WERI-Rb-1 (cell line): ENCODE results near the gene ELP4.

Experiments
- DNase-seq: peaks from one replicate; pipeline ENCODE4 v3.0.0-alpha.2; 2020
- H3K27ac ChIP-seq: fragments of 250-450 bp; sonication (Bioruptor Pico); 2 replicates; pipeline ENCODE4 v1.5.1; 2020; ENCODE audit warnings: mild to moderate bottlenecking, moderate library complexity
- H3K27me3 ChIP-seq: fragments of 250-450 bp; sonication (Bioruptor Pico); 2 replicates; pipeline ENCODE4 v1.5.1; 2021; ENCODE audit warnings: mild to moderate bottlenecking, low read depth, moderate library complexity; ENCODE audit not compliant: insufficient read depth, severe bottlenecking
- H3K36me3 ChIP-seq: fragments of 250-450 bp; sonication (Bioruptor Pico); 2 replicates; pipeline ENCODE4 v1.5.1; 2020; ENCODE audit warnings: mild to moderate bottlenecking, moderate library complexity
- H3K4me3 ChIP-seq: 2 replicates; pipeline ENCODE4 v1.5.1; 2011; ENCODE audit warnings: low read depth, mild to moderate bottlenecking, control low read depth, low read length
- H3K9me3 ChIP-seq: fragments of 250-450 bp; sonication (Bioruptor Pico); 2 replicates; pipeline ENCODE4 v1.5.1; 2021; ENCODE audit warnings: mild to moderate bottlenecking, moderate library complexity; ENCODE audit not compliant: severe bottlenecking
- TF ChIP-seq, protein P1 (sequence below): IDR thresholded peaks from 2 replicates; pipeline ENCODE4 v1.5.1; 2011; ENCODE audit warnings: low read depth, mild to moderate bottlenecking, control low read depth, inconsistent platforms, low read length

ELP4 gene

DNA sequence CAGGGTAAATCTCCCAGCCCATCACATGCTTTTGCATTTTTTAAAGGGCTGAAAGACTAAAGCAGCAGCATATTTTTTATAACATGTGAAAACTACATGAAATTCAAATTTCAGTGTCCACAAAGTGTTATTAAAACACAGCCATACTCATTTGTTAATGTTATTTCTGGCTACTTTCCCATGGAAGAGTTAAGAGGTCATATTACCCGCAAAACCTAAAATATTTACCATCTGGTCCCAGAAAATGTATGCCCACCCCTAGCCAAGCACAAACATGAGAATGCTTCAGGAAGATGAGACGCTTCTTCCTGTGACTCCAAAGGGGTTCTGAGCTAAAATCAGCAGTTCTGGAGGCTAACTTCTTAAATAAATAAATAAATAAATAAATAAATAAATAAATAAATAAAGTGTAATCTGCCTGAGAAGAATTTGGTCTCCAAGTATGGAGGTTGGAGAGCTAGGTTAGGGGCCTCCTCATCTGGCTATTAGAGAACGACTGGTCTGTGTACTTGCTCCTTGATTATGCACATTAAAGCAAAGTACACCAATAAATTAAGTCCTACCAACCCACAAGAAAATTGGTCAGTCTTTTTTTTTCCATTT is 9.9 kb upstream of the ELP4 start:
- Histone ChIP-seq H3K4me3 (no peak overlapping the region), H3K36me3 (peaks cover 7% of the 10 kb centered on the region), H3K27ac (no peak overlapping the region), H3K9me3 (no peaks in the 10 kb centered on the region), H3K27me3 (no peaks in the 10 kb centered on the region)
- no peak for DNase-seq
- TF ChIP-seq, protein P1, sequence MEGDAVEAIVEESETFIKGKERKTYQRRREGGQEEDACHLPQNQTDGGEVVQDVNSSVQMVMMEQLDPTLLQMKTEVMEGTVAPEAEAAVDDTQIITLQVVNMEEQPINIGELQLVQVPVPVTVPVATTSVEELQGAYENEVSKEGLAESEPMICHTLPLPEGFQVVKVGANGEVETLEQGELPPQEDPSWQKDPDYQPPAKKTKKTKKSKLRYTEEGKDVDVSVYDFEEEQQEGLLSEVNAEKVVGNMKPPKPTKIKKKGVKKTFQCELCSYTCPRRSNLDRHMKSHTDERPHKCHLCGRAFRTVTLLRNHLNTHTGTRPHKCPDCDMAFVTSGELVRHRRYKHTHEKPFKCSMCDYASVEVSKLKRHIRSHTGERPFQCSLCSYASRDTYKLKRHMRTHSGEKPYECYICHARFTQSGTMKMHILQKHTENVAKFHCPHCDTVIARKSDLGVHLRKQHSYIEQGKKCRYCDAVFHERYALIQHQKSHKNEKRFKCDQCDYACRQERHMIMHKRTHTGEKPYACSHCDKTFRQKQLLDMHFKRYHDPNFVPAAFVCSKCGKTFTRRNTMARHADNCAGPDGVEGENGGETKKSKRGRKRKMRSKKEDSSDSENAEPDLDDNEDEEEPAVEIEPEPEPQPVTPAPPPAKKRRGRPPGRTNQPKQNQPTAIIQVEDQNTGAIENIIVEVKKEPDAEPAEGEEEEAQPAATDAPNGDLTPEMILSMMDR = no peak

DNA sequence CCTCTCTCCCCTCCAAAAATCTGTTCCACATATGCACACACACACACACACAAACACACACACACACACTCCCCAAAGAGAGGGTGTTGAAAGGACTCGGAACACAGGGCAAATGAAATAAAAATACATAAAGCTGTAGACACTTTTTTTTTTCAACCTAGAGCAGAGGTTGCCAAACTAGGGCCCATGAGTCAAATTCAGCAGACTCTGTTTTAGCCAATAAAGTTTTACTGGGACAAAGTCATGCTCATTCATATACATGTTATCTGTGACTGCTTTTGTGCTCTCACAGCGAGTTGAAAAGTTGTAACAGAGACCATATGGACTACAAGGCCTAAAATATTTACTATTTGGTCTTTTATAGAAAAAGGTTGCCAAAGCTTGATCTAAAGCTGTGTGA is 9.0 kb upstream of the ELP4 start:
- no peak overlapping the region for H3K4me3 ChIP-seq
- H3K27ac ChIP-seq = no peak overlapping the region
- peaks cover 3% of the 10 kb centered on the region for H3K36me3 ChIP-seq
- no peaks in the 10 kb centered on the region for H3K27me3 ChIP-seq
- H3K9me3 ChIP-seq = no peaks in the 10 kb centered on the region
- TF ChIP-seq, protein P1 = no peak
- DNase-seq = no peak

DNA sequence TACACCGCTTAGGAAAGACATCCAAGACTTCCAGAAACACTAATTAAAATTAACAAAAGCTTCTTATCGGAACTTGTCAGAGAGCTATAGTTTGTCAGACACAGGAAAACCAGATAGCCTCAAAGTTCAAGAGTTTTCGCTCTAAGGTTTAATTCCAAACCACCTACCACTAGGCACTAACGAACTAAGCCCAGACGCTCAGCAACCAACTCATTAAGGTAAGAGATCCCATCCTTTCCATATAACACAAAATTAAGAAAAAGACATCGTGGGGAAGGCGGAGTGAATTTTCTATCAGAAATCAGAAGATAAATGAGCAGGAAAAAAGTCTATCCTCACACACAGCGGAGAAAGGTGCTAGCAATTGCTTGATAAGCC is 527 bp upstream of the ELP4 start:
- peak overlapping the region; percentile 72 for H3K27ac ChIP-seq
- TF ChIP-seq, protein P1 = no peak
- no peak for DNase-seq
- H3K9me3 ChIP-seq = no peaks in the 10 kb centered on the region
- H3K36me3 ChIP-seq = peaks cover 3% of the 10 kb centered on the region
- H3K27me3 ChIP-seq = no peaks in the 10 kb centered on the region
- peak overlapping the region; percentile 81 for H3K4me3 ChIP-seq

DNA sequence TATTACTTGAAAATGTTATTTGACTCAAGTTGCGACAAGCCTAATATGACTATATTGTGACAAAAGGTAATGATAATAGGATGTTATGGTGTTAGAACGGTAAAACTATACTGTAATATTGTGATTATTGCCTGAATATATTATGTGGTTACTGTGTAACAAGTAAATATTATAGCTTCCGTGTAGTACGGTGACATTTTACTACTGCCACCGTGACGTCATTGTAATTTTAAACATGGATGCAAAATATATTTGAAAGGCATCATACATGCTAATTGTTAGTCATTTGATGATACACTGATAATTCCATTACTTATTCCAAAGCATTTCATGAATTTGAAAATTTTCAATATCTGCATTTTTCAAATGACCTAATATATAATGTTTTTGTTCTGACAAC is 2.5 kb downstream of the ELP4 start:
- Histone ChIP-seq H3K27ac (no peak overlapping the region), H3K36me3 (no peaks in the 10 kb centered on the region), H3K4me3 (no peak overlapping the region), H3K27me3 (no peaks in the 10 kb centered on the region), H3K9me3 (no peaks in the 10 kb centered on the region)
- TF ChIP-seq, protein P1 = no peak
- no peak for DNase-seq

DNA sequence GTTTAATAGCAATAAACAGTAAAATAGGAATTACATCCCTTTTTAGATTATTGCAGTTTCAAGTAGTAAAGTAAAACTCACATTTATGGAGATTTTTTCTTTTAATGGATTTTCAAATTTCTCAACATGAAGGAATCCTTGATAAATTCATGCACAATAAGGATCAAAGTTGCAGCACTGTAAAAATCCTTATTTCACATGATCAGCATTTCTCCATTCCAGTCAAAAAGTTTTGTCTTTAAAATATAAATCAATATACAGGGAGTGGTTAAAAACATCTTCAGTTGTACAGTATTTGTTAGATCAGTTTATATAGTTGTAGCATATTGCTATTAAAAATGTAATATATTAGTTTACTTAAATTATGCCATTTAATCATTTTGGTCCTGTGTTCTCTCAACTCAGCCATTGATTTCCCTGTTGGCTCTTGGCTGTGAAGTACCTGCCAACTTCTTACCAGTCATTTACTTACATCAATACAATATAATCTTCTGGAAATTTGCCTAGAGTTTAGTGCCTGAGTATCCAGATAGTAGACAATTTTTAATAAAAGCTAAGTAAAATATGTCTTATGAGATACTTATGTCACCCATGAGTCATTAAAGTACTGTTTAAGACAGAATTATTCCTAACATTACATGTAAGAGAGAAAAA is 12.1 kb downstream of the ELP4 start:
- Histone ChIP-seq H3K27me3 (peaks cover 5% of the 10 kb centered on the region), H3K36me3 (no peaks in the 10 kb centered on the region), H3K4me3 (no peak overlapping the region), H3K27ac (no peak overlapping the region), H3K9me3 (no peaks in the 10 kb centered on the region)
- TF ChIP-seq, protein P1 = no peak
- no peak for DNase-seq

GRCh38 chr11:31529189-31529588 is 19.6 kb downstream of the ELP4 start:
- TF ChIP-seq, protein P1 = no peak
- H3K4me3 ChIP-seq = no peak overlapping the region

More at GRCh38 chr11:31529189-31529588, 19.6 kb downstream of the ELP4 start:
- Histone ChIP-seq H3K9me3 (no peaks in the 10 kb centered on the region), H3K27ac (no peak overlapping the region), H3K36me3 (no peaks in the 10 kb centered on the region), H3K27me3 (peaks cover 5% of the 10 kb centered on the region)
- no peak for DNase-seq
